ENCODE results near the gene MYLK4.

MYLK4 gene

GRCh38 chr6:2754911-2755310, 4.2 kb upstream of the MYLK4 start:
- DNase-seq: no peak

GRCh38 chr6:2754393-2754792, 3.7 kb upstream of the MYLK4 start:
- DNase-seq: no peak

- DNase-seq: no peak
Observed at GRCh38 chr6:2753743-2754142, 3.0 kb upstream of the MYLK4 start.

- no peak for DNase-seq
Observed at GRCh38 chr6:2753110-2753489, 2.4 kb upstream of the MYLK4 start.

GRCh38 chr6:2752477-2753109, 1.9 kb upstream of the MYLK4 start:
- no peak for DNase-seq

GRCh38 chr6:2751871-2752270, 1.1 kb upstream of the MYLK4 start:
- peak; percentile 23 for DNase-seq

GRCh38 chr6:2749969-2750600, 637 bp downstream of the MYLK4 start:
- peak; percentile 66 for DNase-seq

- DNase-seq: no peak
Observed at GRCh38 chr6:2748183-2748582, 2.5 kb downstream of the MYLK4 start.

GRCh38 chr6:2746557-2747061, 4.1 kb downstream of the MYLK4 start:
- no peak for DNase-seq

- no peak for DNase-seq
Observed at GRCh38 chr6:2745246-2745645, 5.5 kb downstream of the MYLK4 start.

GRCh38 chr6:2744778-2745177, 5.9 kb downstream of the MYLK4 start:
- no peak for DNase-seq

- DNase-seq: no peak
Observed at GRCh38 chr6:2744209-2744771, 6.4 kb downstream of the MYLK4 start.

- no peak for DNase-seq
Observed at GRCh38 chr6:2743280-2744208, 7.2 kb downstream of the MYLK4 start.

GRCh38 chr6:2741756-2742155, 9.0 kb downstream of the MYLK4 start:
- no peak for DNase-seq

GRCh38 chr6:2740581-2740980, 10.1 kb downstream of the MYLK4 start:
- no peak for DNase-seq

- peak; percentile 13 for DNase-seq
Observed at GRCh38 chr6:2739335-2739734, 11.4 kb downstream of the MYLK4 start.

GRCh38 chr6:2738373-2738979, 12.2 kb downstream of the MYLK4 start:
- peak; percentile 64 for DNase-seq

- peak; percentile 48 for DNase-seq
Observed at GRCh38 chr6:2737885-2738284, 12.8 kb downstream of the MYLK4 start.

- no peak for DNase-seq
Observed at GRCh38 chr6:2734488-2735166, 16.1 kb downstream of the MYLK4 start.

GRCh38 chr6:2733736-2734480, 16.8 kb downstream of the MYLK4 start:
- no peak for DNase-seq

- DNase-seq: peak; percentile 100
Observed at GRCh38 chr6:2733324-2733723, 17.4 kb downstream of the MYLK4 start.

Data from MV-4-11 (cell line).